ENCODE results near the gene PHYKPL. TPM values are rescaled to one million over a fixed set of nuclear protein-coding genes. Genes with fewer than 3 reads are reported as not detected.

The PHYKPL gene
- total RNA-seq, 1 donor from 2014 or later, result 55.7 TPM

DNA sequence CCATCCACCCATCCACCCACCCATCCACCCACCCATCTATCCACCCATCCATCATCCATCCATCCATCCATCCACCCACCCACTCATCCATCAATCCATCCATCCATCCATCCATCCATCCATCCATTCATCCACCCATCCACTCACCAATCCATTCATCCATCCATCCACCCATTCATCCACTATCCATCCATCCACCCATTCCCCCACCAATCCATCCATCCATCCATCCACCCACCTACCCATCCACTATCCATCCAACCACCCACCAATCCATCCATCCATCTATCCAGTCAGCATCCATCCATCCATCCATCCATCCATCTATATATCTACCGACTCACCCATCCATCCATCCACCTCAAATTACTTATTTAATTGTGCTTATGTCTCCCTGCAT, 36.9 kb upstream of the PHYKPL start:
- Mint-ChIP-seq H3K4me3 (no peak overlapping the region), H3K27me3 (ENCODE audit: low read depth) (no peaks in the 10 kb centered on the region), H3K9me3 (no peaks in the 10 kb centered on the region), H3K4me1 (peaks cover 4% of the 10 kb centered on the region), H3K36me3 (ENCODE audit: low read depth) (no peaks in the 10 kb centered on the region), H3K27ac (ENCODE audit: unreplicated experiment) (no peak overlapping the region)
- DNase-seq (ENCODE audit: low read depth, low spot score), result no peak
- TF ChIP-seq, protein P1, sequence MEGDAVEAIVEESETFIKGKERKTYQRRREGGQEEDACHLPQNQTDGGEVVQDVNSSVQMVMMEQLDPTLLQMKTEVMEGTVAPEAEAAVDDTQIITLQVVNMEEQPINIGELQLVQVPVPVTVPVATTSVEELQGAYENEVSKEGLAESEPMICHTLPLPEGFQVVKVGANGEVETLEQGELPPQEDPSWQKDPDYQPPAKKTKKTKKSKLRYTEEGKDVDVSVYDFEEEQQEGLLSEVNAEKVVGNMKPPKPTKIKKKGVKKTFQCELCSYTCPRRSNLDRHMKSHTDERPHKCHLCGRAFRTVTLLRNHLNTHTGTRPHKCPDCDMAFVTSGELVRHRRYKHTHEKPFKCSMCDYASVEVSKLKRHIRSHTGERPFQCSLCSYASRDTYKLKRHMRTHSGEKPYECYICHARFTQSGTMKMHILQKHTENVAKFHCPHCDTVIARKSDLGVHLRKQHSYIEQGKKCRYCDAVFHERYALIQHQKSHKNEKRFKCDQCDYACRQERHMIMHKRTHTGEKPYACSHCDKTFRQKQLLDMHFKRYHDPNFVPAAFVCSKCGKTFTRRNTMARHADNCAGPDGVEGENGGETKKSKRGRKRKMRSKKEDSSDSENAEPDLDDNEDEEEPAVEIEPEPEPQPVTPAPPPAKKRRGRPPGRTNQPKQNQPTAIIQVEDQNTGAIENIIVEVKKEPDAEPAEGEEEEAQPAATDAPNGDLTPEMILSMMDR (conservative IDR thresholded peaks at IDR 0.05), result no peak

DNA sequence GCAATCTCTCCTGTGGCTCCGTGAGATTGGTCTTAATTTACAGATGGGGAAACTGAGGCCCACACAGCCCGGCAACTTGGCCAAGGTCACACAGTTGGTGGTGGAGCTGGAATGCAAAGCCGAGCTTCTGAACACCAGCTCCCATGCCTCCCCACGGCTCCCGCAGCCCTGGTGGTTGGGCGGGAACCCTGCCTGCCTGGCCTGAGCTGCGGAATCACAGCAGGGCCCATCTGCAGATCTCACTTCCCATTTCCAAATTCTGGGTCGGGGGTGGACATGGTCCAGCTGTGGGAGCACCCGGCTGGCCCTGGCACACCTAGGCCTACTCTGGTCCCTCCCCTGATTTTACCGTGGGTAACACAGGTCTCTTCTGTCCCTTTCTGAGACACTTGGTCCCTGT, 35.3 kb upstream of the PHYKPL start:
- TF ChIP-seq, protein P1 (conservative IDR thresholded peaks at IDR 0.05), result no peak
- no peaks in the 10 kb centered on the region for H3K36me3 Mint-ChIP-seq (ENCODE audit: low read depth)
- H3K9me3 Mint-ChIP-seq, result no peaks in the 10 kb centered on the region
- DNase-seq (ENCODE audit: low read depth, low spot score), result no peak
- no peak overlapping the region for H3K27ac Mint-ChIP-seq (ENCODE audit: unreplicated experiment)
- H3K4me3 Mint-ChIP-seq, result no peak overlapping the region
- H3K4me1 Mint-ChIP-seq, result peaks cover 4% of the 10 kb centered on the region
- no peaks in the 10 kb centered on the region for H3K27me3 Mint-ChIP-seq (ENCODE audit: low read depth)

DNA sequence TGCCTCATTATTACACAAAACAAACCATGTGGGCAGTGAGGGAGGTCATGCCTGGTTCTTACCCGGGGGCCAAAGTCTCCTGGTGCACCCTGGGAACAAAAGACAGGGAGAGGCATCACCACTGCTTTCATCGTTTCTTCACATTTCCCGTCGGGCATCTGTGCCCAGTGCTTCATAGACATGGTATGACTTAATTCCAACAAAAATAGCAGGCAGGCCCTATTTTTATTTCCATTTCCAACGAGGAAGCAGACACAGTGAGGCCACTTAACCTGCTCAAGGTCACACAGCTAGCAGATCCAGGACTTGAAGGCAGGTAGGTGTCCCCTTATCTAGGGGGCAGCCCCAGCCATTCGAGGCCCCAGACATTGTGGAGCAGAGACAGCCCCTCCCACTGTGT, 34.6 kb upstream of the PHYKPL start:
- H3K36me3 Mint-ChIP-seq (ENCODE audit: low read depth), result peaks cover 2% of the 10 kb centered on the region
- DNase-seq (ENCODE audit: low read depth, low spot score), result no peak
- H3K27me3 Mint-ChIP-seq (ENCODE audit: low read depth), result no peaks in the 10 kb centered on the region
- H3K4me1 Mint-ChIP-seq, result peaks cover 4% of the 10 kb centered on the region
- TF ChIP-seq, protein P1 (conservative IDR thresholded peaks at IDR 0.05), result no peak
- no peaks in the 10 kb centered on the region for H3K9me3 Mint-ChIP-seq
- H3K4me3 Mint-ChIP-seq, result no peak overlapping the region
- no peak overlapping the region for H3K27ac Mint-ChIP-seq (ENCODE audit: unreplicated experiment)

DNA sequence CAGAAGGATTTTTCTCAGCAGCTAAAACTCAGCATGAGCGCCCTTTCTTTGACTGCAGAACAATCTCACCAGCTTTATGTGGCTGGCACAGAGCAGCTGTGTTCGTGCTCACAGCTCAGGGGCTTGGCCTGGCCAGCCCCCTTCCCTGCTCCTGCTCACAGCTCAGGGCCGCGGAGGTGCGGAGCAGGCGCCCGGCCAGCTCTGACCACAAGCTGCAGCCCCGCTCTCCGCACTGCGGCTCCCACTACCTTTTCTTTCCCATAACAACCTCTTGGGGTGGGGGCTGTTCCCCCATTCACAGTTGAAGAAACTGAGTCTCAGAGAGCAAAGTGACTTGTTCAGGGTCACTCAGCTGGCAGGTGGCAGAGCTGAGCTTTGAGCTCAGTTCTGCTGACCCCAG, 34.0 kb upstream of the PHYKPL start:
- Mint-ChIP-seq H3K4me3 (no peak overlapping the region), H3K9me3 (no peaks in the 10 kb centered on the region), H3K27me3 (ENCODE audit: low read depth) (no peaks in the 10 kb centered on the region), H3K27ac (ENCODE audit: unreplicated experiment) (peak overlapping the region; percentile 27), H3K4me1 (peaks cover 4% of the 10 kb centered on the region), H3K36me3 (ENCODE audit: low read depth) (peaks cover 2% of the 10 kb centered on the region)
- TF ChIP-seq, protein P1 (conservative IDR thresholded peaks at IDR 0.05), result no peak
- no peak for DNase-seq (ENCODE audit: low read depth, low spot score)

DNA sequence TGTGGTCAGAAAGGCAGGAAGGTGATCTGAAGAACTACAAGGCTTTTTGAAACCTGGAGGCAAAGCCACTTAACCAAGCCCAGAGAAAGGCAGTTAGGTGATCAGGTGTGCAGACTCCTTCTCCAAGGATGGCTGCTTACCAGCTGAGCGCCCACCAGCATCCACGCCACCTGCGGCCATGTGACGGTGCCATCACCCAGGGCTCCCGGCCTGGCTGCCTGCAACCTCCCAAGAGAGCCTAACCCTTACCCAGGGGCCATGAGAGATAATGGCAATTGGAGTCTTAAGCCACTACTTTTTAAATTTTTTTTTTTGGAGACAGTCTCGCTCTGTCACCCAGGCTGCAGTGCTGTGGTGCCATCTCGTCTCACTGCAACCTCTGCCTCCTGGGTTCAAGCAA, 33.1 kb upstream of the PHYKPL start:
- H3K27me3 Mint-ChIP-seq (ENCODE audit: low read depth), result no peaks in the 10 kb centered on the region
- H3K4me1 Mint-ChIP-seq, result no peaks in the 10 kb centered on the region
- no peaks in the 10 kb centered on the region for H3K9me3 Mint-ChIP-seq
- H3K27ac Mint-ChIP-seq (ENCODE audit: unreplicated experiment), result peak overlapping the region; percentile 43
- H3K4me3 Mint-ChIP-seq, result no peak overlapping the region
- H3K36me3 Mint-ChIP-seq (ENCODE audit: low read depth), result peaks cover 2% of the 10 kb centered on the region
- TF ChIP-seq, protein P1 (conservative IDR thresholded peaks at IDR 0.05), result no peak
- no peak for DNase-seq (ENCODE audit: low read depth, low spot score)

DNA sequence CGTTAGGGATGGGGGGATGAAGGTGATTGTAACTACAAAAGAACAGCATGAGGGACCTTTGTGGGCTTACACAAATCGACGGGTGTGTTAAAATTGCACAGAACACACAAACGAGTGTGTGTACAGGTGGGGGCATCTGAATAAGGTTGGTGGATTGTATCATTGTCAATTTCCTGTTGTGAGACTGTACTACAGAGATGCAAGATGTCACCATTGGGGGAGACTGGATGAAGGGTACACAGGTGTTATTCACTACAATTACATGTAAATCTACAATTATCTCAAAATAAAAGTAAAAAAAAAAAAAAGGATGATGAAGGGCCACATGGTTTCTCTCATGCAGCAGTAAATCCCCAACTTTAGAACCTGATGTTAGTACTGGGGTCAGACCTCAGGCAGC, 31.4 kb upstream of the PHYKPL start:
- Mint-ChIP-seq H3K9me3 (no peaks in the 10 kb centered on the region), H3K4me3 (no peak overlapping the region), H3K27me3 (ENCODE audit: low read depth) (no peaks in the 10 kb centered on the region), H3K36me3 (ENCODE audit: low read depth) (peaks cover 2% of the 10 kb centered on the region), H3K27ac (ENCODE audit: unreplicated experiment) (no peak overlapping the region), H3K4me1 (no peaks in the 10 kb centered on the region)
- TF ChIP-seq, protein P1 (conservative IDR thresholded peaks at IDR 0.05), result no peak
- no peak for DNase-seq (ENCODE audit: low read depth, low spot score)
